Measurements from ENCODE around the gene SMARCA1.

DNA sequence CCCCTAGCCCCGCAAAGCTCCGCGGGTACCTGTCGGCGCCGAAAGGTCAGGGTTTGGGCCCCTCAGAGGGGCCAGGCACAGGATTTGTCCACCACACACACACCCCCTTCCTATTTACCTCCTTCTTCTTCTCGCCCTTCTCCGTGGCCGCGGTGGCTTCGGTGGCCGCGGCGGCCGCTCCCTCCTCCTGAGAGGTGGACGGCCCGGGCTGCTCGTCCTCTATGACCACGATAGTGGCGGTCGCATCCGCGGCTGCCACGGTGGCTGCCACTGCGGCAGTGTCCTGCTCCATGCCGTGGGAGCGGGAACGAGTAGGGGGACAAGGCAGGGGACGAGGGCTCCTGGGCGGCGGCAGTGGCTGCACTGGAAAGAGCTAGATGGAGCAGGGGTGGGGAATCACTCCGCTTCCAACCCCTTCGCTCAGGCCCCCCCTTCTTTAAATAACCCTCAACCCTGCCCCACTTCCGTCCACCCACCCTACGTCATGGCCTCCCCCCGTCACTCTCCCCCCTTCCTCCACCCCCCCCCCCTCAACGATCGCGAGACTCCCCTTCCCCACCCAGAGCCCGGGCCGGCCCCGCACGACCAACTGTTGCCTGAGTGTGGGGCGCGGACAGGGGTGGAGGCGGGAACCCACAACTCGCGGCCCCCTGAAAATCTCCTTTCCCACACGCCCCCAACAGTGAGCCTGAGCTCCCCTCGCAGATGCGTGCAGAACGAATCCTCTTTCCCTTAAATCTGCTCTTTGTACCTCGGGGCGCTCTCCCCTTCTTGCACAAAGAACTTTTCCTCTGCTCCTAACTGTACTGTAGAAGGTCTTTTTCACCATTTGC, at the start of gene SMARCA1:
- TF ChIP-seq, protein P1, sequence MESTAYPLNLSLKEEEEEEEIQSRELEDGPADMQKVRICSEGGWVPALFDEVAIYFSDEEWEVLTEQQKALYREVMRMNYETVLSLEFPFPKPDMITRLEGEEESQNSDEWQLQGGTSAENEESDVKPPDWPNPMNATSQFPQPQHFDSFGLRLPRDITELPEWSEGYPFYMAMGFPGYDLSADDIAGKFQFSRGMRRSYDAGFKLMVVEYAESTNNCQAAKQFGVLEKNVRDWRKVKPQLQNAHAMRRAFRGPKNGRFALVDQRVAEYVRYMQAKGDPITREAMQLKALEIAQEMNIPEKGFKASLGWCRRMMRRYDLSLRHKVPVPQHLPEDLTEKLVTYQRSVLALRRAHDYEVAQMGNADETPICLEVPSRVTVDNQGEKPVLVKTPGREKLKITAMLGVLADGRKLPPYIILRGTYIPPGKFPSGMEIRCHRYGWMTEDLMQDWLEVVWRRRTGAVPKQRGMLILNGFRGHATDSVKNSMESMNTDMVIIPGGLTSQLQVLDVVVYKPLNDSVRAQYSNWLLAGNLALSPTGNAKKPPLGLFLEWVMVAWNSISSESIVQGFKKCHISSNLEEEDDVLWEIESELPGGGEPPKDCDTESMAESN (CRISPR knock-in tag; conservative IDR thresholded peaks at IDR 0.05), result no peak
- TF ChIP-seq, protein P2, sequence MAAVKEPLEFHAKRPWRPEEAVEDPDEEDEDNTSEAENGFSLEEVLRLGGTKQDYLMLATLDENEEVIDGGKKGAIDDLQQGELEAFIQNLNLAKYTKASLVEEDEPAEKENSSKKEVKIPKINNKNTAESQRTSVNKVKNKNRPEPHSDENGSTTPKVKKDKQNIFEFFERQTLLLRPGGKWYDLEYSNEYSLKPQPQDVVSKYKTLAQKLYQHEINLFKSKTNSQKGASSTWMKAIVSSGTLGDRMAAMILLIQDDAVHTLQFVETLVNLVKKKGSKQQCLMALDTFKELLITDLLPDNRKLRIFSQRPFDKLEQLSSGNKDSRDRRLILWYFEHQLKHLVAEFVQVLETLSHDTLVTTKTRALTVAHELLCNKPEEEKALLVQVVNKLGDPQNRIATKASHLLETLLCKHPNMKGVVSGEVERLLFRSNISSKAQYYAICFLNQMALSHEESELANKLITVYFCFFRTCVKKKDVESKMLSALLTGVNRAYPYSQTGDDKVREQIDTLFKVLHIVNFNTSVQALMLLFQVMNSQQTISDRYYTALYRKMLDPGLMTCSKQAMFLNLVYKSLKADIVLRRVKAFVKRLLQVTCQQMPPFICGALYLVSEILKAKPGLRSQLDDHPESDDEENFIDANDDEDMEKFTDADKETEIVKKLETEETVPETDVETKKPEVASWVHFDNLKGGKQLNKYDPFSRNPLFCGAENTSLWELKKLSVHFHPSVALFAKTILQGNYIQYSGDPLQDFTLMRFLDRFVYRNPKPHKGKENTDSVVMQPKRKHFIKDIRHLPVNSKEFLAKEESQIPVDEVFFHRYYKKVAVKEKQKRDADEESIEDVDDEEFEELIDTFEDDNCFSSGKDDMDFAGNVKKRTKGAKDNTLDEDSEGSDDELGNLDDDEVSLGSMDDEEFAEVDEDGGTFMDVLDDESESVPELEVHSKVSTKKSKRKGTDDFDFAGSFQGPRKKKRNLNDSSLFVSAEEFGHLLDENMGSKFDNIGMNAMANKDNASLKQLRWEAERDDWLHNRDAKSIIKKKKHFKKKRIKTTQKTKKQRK (IDR thresholded peaks at IDR 0.05; ENCODE audit: low read length), result no peak
- no peak for TF ChIP-seq RCOR2 (CRISPR knock-in tag; IDR thresholded peaks at IDR 0.05)
- TF ChIP-seq TCF7 (IDR thresholded peaks at IDR 0.05; ENCODE audit: low read depth), result no peak
- TF ChIP-seq, protein P3, sequence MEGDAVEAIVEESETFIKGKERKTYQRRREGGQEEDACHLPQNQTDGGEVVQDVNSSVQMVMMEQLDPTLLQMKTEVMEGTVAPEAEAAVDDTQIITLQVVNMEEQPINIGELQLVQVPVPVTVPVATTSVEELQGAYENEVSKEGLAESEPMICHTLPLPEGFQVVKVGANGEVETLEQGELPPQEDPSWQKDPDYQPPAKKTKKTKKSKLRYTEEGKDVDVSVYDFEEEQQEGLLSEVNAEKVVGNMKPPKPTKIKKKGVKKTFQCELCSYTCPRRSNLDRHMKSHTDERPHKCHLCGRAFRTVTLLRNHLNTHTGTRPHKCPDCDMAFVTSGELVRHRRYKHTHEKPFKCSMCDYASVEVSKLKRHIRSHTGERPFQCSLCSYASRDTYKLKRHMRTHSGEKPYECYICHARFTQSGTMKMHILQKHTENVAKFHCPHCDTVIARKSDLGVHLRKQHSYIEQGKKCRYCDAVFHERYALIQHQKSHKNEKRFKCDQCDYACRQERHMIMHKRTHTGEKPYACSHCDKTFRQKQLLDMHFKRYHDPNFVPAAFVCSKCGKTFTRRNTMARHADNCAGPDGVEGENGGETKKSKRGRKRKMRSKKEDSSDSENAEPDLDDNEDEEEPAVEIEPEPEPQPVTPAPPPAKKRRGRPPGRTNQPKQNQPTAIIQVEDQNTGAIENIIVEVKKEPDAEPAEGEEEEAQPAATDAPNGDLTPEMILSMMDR (CRISPR knock-in tag; IDR thresholded peaks at IDR 0.05), result no peak
- 0 out of 2 replicates have a peak, but pooled peaks have one; percentile 18 for TF ChIP-seq RXRB (CRISPR knock-in tag; IDR thresholded peaks at IDR 0.05; ENCODE audit: borderline replicate concordance)
- TF ChIP-seq HMG20A (CRISPR knock-in tag; IDR thresholded peaks at IDR 0.05; ENCODE audit: borderline replicate concordance), result no peak
- peak; percentile 94 to 96 for TF ChIP-seq POLR2A (IDR thresholded peaks at IDR 0.05; ENCODE audit: insufficient read depth in 1 of 2, low read depth in 2 of 2, low read length in 2 of 2)
- no peak for TF ChIP-seq RXRA (CRISPR knock-in tag; IDR thresholded peaks at IDR 0.05)
